NOMO-1 (cell line): ENCODE measurements around the gene WDR7.

Experiments used
- DNase-seq, 2 experiments: peaks; one replicate each; lab custom pipeline; 2025; ENCODE audit not compliant: unreplicated experiment in 2 of 2; lab: John Stamatoyannopoulos, UW

Gene WDR7

DNA sequence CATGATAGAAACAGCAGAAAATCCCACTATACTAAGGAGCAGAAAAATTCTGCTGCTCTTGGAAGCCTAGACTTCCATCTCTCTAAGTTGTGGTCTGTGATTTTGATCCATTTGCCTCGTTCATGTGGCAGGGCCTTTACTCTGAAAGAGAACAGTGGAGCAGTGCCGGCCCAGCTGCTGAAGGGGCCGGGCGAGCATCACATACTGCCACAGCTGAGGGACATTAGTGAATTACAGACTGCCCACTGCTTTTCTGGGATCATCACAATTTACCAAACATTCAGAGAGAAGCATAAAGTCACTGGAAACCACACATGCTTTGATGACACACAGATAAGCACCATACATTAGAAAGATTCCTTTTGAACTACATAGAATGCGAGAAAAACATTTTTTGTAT lies 278.7 kb downstream of the WDR7 start:
- no peak for DNase-seq

GRCh38 chr18:56933472-56933871 lies 282.3 kb downstream of the WDR7 start:
- no peak for DNase-seq

GRCh38 chr18:56934131-56934530 lies 283.0 kb downstream of the WDR7 start:
- no peak for DNase-seq

DNA sequence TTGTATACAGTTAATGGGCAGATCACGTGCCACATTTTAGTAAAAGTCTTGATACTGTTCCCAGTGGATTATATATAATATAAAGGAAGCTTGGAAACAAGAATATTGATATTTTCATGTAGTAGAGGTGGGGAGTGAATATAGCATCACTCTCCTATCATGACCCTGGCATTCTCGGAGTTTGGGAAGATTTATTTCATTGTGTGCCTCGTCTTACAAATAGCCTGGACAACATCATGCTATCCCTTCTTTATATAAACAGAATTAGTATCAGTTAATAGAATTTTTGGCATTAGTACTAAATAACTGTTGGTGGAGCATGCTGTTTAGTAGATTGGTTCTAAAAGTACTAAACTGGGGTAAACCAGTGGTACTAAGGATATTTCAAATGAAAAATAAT lies 283.7 kb downstream of the WDR7 start:
- DNase-seq = no peak

GRCh38 chr18:56935434-56936040 lies 284.4 kb downstream of the WDR7 start:
- no peak for DNase-seq

DNA sequence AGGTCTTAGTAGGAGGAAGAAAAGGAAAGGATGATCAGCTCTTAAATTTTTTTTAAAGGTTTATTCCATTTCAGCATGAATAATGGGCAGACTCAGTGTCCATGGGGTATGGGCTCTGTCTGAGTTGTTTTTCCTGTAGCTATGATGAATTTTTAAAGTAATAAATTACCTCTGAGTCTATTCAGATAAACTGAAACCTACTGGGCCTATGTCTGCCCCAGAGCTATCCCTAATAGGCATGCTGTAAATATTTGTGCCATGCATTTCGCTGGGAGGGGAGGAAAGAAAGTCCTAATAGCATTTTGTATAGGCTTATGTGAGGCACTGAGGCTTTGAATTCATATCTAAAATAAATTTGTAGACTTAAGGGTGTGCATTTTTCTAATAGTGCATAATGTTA lies 285.3 kb downstream of the WDR7 start:
- DNase-seq = no peak

DNA sequence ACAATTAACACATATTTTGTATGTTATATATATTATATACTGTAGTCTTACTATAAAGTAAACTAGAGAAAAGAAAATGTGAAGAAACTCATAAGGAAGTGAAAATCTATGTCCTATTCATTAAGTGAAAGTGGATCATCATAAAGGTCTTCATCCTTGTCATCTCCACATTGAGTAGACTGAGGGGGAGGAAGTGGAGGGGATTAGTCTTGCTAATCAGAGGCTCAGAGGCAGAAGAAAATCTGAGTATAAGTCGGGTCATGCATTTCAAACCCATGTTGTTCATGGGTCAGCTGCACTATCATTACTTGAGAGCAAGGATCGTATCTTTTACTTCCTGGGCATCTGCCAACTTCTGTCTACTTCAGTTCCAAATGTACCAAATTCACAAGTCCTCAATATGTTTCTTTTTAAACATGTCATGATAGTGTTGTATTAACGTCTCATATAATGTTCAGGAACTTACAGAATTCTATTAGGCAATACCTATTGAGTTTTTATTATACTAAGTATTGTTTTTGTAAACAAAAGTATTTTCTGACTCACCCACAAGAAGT lies 286.8 kb downstream of the WDR7 start:
- no peak for DNase-seq

DNA sequence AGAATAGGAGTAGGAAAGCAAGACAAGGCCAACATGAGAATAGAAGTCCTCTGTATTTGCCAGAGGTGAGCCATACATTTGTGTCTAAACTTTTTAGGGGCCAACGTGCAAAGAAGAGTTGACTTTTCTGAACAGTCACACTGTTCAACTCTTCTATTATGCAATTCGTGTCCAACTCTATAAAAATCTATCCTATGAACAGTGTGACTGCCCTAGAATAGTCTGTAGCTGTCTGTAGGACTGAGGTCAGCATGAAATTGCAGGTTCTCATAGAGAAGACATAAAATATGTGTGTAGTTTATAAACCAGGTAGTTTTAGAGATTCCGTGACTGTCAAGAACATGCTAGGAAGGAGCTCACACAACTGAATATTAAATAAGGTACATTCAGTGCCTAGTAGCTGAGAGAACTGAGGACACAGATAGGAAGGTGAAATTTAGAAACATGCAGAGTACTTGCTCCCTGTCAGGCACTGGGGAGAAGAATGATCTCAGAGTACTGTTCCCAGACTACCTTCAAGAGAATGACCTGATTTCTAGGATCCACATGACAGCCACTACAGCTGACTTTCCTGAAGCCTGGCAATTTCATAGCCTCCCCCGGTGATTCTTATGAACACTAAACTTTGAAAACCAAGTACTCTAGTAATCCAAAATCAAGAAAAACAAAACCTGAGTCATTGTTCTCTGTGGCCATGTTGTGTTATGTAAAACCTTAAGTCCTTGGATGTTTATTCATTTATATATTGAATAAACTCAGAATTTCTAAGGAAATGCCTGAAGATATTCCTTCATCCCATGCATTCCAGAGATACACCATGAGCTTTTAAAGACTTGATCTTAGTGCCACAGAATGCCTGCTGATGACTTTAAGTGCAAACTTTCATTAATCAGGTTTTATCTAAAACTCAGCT lies 294.3 kb downstream of the WDR7 start:
- no peak for DNase-seq

DNA sequence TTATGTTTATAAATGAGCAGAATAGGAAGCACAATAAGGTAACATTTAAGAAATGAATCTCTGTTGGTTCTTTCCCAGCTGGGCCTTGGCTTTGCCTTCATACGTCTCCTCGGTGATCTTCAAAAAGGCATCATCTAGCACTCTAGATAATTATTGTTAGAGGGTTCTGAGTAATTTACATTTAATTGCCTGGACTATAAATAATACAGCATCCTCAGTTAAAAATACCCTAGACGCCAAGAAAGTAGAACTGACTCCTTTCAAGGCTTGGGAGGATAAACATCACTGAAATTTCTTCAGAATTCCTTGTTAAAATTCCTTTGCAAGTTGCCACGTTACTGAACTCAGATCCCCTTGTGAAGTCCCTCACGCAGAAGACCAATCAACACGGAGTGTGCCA lies 296.1 kb downstream of the WDR7 start:
- no peak for DNase-seq

- no peak for DNase-seq
These were observed 300.9 kb downstream of the WDR7 start for GRCh38 chr18:56952026-56952425.

DNA sequence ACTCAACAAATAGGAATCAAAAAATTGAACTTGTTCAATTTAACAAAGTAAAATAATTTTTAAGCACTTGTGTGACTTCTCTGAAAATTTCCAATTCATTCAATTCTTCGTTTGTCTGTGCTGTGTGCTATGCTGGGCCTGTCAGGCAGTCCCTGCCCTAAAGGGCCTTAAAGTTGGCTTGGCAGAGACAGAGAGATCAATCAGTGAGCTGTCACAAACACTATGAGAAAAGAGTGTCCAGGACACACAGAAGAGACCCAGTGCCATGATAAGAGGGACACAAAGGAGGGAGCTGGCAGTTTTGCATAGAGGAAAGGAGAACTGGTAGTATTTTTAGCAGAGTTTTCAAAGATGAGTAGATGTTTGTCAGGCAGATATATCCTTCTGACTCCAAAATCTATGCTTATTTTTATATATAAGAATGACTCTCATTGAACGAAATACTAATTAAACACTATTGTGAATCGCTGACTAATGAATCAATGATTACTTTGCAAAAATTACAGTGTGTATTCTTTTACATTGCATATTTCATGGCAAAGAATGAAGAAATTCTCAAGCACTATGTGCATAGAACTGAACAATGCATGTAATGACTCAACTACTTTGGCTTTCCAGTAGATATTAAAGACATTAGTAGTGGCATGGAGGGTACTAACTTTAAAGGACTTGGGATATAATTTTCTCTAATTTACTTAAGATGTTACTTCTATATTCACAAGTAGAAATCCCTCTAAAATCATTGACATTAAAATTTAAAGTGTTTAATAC lies 302.5 kb downstream of the WDR7 start:
- DNase-seq = no peak

DNA sequence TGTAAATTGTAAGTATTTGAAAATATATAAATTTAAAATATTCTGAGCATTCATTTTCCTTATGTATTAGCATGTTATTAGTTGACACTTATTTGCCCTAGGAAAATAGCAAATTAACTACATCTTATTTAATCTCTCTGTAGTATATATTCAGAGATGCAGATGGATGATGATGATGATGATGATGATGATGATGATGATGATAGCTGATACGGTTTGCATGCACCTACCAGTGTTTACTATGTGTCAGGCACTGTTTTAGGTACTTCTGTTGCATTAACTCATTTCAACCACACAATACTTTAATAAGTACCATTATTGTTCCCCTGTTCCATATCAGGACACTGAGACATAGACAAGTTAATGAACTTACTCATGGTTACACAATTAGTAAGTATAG lies 304.3 kb downstream of the WDR7 start:
- DNase-seq = no peak

GRCh38 chr18:56959120-56959519 lies 308.0 kb downstream of the WDR7 start:
- no peak for DNase-seq

DNA sequence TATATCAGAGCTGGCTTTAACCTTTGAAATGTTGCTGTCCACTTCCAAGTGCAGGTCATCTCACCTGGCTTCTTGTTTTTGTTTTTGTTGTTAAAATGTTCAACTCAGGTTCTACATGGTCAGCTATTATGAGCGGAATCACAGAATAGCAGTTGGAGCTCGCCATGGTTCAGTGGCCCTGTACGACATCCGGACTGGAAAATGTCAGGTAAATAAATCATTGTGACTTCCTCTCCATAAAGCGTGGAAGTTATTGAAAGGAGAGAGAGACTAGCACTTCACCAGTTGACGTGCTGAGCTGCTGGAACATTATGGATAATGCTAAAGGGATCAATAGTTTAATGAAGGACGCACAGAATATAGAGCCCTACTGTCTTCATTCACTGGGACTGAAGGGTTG lies 311.2 kb downstream of the WDR7 start:
- DNase-seq = no peak

GRCh38 chr18:56967035-56967434 lies 315.9 kb downstream of the WDR7 start:
- no peak for DNase-seq

DNA sequence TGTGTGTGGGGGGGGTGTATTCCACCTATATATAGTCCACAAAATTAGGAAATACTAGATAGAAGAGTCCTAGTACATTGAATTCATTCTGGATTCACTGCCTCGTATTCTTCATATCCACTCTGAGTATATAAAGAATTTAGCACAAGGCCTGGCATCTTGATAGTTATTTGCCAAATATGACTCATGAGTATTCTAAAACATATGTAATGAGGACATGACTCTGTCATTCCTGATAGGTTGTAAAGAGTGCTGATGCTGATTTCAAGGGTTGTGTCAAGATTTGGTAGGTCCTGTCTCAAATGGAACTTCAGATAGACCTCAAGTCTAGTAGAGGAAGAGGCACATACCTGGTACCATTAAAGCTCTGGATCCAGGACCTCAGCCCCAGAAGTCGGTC lies 322.3 kb downstream of the WDR7 start:
- no peak for DNase-seq

DNA sequence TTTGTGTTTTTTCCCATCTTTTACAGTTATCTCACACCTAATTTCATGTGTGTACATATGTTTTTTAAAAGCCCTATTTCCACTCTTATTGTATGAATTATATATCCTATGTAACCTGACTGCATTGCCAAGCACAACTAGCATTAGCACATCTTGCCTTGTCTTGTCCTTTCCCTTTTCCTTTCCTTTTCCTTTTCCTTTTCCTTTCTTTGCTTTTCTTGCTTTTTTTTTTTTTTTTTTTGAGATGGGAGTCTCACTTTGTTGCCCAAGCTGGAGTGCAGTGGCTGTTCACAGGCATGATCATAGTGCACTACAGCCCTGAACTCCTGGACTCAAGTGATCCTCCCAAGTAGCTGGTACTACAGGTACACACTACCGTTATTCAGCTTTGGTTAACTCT lies 323.0 kb downstream of the WDR7 start:
- no peak for DNase-seq

GRCh38 chr18:56975276-56975675 lies 324.1 kb downstream of the WDR7 start:
- DNase-seq = no peak

DNA sequence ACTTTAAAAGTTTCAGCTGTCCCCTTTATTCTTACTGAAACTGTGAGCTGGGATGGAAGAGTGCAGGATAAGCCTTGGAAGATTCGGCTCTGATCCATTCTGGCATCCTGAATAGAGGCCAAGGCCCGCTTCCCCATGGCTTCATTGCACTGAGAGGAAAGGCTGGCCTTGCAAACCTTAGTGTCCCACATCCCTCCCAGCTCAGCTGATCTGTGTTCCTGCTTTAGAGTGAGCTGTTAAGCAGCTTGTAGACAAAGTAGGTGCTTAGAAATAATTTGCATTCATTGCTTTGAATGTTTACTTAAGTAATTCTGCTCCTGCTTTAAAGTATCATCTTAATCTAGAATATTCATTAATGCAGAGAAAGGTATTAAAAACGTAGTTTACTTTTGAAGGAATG lies 326.1 kb downstream of the WDR7 start:
- DNase-seq = no peak

DNA sequence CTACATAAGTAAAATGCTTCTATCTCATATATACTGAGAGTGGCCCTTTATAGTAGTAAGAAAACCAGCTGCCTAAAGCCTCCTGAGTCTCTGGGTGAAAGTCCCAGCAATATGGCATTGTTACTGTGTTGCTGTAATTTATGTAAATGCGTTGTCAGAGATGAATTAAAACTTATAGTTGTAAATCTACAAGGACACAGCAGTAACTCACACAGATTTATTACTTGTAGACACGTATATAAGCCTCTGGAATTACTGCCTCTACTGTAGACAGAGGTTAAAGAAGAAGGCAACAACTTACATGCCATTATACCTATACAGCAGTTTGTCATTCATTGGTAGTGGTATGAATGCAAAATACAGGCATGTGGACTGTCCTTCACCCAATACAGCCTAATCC lies 326.6 kb downstream of the WDR7 start:
- DNase-seq = no peak

DNA sequence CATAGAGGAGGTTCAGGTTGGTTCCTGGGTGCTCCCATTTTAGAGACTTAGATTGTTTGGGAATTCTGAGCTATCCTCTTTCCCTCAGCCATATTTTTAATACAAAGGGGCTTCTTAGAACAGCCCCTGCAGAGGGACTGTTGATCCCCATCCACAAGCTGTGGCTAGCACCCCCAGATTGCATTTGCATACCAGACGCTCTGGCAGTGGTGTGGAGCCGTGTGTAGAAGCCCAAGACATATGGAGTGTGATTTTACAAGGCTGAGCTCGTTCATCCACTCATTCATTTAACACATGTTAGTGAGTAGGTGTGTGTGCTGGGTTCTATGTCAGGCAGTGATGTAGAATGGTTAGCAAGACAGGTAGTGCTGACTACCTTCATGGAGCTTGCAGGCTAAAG lies 329.0 kb downstream of the WDR7 start:
- DNase-seq = no peak
